GM13977 (cell line): Measurements from ENCODE around the gene MSI2.

ENCODE experiments used
- DNase-seq: peaks from one replicate; pipeline ENCODE4 v3.0.0; 2012; ENCODE audit warnings: low spot score
- in situ Hi-C: fragments of 300-500 bp; cut with MboI; formaldehyde crosslinking; loops from one replicate; pipeline ENCODE4 v1.12.0; 2022; ENCODE audit warnings: low sequenced_read_pairs, low pct_unique_long_range_greater_than_20kb, mixed read lengths, inconsistent platforms; ENCODE audit not compliant: unreplicated experiment
- TF ChIP-seq, protein P1 (sequence below): IDR thresholded peaks from 2 replicates; pipeline ENCODE4 v1.5.1; 2012; ENCODE audit warnings: mild to moderate bottlenecking, control low read depth; ENCODE audit not compliant: insufficient read depth; ENCODE audit errors: extremely low read depth, missing control alignments

The MSI2 gene

DNA sequence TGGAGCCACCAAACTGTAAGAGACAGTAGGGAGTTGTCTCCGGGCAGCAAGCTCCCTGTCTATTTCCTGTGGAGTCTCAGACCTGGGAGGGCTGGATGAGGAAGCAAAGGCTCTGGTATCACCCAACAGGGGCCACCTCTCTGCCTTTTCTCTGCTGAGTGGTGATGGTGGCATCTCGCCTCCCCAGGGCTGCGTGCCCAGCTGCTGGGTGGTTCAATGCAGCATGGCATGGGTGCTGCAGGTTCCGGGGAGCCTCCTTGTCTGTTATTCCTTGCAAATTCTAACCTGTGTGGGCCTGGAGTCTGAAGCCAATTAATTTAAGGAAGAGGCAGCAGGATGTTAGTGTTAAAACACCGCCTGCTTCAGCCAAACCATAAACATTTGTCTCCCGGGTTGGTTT is 410.6 kb downstream of the MSI2 start:
- in situ Hi-C loops, result no loop called here
- TF ChIP-seq, protein P1, sequence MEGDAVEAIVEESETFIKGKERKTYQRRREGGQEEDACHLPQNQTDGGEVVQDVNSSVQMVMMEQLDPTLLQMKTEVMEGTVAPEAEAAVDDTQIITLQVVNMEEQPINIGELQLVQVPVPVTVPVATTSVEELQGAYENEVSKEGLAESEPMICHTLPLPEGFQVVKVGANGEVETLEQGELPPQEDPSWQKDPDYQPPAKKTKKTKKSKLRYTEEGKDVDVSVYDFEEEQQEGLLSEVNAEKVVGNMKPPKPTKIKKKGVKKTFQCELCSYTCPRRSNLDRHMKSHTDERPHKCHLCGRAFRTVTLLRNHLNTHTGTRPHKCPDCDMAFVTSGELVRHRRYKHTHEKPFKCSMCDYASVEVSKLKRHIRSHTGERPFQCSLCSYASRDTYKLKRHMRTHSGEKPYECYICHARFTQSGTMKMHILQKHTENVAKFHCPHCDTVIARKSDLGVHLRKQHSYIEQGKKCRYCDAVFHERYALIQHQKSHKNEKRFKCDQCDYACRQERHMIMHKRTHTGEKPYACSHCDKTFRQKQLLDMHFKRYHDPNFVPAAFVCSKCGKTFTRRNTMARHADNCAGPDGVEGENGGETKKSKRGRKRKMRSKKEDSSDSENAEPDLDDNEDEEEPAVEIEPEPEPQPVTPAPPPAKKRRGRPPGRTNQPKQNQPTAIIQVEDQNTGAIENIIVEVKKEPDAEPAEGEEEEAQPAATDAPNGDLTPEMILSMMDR, result no peak
- no peak for DNase-seq

DNA sequence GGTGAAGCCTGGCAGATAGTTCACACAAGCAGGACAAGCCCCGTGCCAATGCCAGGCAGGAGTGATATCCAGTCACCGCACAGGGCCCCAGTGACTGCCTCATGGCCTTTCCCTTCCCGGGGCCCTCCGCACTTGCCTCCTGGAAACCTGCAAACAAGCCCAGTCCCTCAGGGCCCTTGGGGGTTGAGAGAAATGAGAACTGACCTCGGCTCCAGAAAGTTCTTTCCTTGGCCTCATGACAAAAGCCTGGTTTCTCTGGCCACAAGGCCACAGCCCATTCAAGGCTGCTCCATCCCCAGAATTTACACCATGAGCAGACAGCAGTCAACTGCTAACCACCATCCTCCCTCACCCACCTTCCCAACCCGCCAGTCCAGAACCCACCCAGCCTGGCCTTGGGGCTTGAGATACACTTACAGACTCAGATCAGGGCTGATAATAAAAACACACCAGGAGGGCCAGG is 411.2 kb downstream of the MSI2 start:
- in situ Hi-C loops, result no loop called here
- no peak for DNase-seq

DNA sequence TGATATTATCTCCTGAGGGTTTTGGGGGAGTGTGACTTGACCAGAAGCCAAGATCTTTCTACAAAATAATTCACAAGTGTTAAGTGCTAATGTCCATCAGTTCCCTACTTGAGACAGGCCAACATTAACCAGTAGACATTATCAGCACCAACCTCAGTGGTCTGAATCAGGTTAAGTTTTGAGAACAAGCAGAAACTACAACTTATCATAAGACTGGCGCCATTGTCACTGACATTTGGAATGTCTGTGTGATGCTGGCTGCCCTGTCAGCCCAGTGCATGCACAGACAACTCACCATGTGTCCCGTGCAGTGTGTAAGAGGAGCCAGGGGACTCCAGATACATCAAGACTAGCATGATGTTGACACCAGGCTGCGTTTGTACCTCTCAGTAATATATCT is 412.0 kb downstream of the MSI2 start:
- TF ChIP-seq, protein P1, result no peak
- in situ Hi-C loops, result no loop called here
- no peak for DNase-seq

More for the DNA sequence above, 411.2 kb downstream of the MSI2 start:
- TF ChIP-seq, protein P1, result no peak

DNA sequence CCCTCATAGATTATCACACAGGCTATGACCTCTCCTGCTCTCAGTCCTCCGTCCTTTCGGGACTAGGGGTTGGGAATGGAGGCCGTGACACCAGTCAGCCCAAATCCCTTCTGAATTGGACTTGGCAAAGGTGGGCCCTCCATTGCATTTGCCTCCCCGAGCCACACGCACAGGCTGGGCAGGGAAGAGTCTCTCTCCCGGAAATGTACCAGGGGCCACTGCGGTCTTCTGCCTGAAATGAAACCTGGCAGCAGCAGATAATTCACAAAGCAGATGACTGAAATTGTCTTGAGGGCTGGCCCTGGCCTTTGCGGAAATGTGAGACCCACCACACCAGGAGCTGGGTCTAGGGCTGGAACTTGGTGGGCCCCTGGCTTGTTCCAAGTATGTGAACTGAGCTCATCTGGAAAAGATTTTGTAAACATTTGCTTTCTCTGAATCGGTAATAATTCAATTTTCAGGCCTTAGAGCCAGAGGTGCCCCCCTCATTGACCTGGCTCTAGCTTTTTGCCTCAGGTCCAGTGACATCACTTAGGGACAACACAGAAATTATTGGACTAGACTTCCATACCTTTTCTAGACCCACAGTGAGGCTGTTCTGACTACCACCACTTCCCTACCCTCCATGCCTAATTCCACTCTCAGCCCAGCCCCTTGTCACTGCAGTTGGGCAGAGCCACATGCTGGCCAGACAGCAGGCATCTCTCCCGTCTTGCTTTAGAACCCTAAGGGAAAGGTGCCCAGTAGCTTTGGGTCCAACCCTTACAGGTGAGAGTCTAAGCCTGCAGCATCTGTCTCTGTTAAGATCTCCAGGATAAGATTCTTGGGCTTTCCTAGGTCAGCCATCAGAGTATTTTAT is 413.6 kb downstream of the MSI2 start:
- peak; percentile 8 for DNase-seq
- TF ChIP-seq, protein P1, result no peak
- in situ Hi-C loops, result no loop called here

DNA sequence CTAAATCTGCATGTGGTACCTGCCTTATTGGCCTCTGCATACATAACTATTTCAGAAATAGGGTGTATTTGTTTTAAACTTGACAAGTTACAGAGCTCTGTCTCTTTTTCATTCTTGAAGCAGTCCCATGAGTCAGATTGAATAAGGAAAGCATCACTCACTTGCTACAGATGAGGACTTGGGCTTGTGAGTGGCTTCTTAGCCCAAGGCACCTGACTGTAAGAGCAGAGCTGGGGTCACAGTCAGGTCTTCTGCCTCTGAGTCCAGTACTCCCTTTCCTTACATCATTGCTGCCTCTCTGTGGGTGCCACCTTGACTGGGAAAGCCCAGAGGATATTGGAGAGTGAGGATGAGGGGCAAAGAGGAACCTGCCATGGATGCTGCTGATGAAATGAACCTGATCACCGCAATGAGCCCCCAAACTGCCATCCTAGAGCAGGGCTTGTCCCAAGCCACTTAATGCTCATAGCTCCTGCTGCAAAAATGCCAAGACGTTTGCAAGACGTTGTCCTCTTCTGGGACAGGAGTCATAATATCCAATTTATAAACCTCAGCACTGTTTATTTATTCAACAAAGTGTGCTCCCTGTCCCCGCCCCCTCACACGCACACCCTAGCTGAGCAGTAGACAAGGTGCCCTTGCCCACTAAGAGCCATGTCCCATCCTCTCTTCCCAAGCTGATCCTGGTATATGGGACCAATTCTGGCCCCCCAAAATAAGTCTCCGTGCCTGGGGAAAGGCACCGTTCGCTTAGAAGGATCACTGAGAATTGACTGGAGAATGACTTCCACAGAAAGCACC is 414.6 kb downstream of the MSI2 start:
- in situ Hi-C loops, result no loop called here
- TF ChIP-seq, protein P1, result no peak
- peak; percentile 5 for DNase-seq

DNA sequence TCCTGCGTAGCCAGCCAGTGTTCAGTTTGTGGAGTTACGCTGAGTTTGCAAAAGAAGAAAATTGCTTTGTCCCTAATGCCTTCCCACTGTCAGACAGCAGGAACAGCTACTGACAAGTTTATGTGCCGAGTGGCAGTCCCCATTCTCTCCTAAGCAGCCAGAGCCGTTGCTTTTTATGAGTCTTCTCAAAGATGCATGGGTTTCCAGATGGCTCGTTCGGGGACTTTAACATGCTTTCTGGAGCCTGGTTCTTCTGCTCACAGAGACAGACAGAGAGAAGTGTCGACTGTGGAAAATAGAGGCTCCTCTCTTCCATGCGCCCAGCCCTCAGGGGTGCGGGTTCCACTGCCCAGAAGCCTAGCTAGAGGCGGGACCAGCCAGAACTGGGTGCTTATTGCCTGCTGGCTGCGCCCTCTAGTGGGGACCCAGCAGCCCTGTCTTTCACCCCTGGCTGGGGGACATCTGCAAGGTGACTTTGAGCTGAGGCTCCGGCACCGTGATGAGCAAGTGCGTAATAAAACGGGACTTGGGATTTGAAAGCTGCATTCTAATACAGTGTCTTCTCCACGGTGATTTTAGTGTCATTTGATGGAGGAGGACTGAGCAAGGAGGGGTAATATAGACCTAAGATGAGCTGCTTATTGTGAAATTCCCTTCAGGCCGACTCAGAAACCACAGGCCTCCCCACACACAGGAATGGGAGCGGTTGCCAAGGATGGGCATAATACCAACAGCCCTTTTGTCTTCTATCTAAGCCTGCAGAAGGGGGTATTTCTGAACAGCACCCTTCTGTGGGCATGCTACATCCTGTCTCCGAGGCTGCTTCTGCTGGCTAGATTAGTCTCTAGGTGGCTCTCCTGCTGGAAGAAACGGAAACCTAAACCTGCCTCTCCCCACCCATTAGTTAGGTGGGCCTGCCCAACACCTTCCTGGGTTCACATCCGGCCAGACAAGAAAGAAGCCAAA is 415.6 kb downstream of the MSI2 start:
- peak; percentile 89 for DNase-seq
- TF ChIP-seq, protein P1, result peak; percentile 94
- in situ Hi-C loops, result no loop called here
